Transverse colon (tissue), 4 donors: Measurements from ENCODE around the gene SOCS1. TPM values are rescaled to one million over a fixed set of nuclear protein-coding genes. Genes with fewer than 3 reads are reported as not detected.

Experiments
- DNase-seq: peaks from one replicate; pipeline ENCODE4 v3.0.0-alpha.2; 2019
- H3K27ac ChIP-seq, 4 donors: fragments of 200-600 bp; sonication (generic); 2 replicates each; pipeline ENCODE4 v1.5.1; 2016 to 2018; ENCODE audit warnings: inconsistent platforms in 4 of 4
- H3K27me3 ChIP-seq: fragments of 200-600 bp; sonication (generic); 2 replicates; pipeline ENCODE4 v1.5.1; 2017; ENCODE audit warnings: inconsistent platforms
- H3K36me3 ChIP-seq, 4 donors: fragments of 200-600 bp; sonication (generic); 2 replicates each; pipeline ENCODE4 v1.5.1; 2017 to 2019; ENCODE audit warnings: inconsistent platforms in 4 of 4
- H3K4me1 ChIP-seq, 4 donors: fragments of 200-600 bp; sonication (generic); 2 replicates each; pipeline ENCODE4 v1.5.1; 2017 to 2020; ENCODE audit warnings: inconsistent platforms in 4 of 4
- H3K4me3 ChIP-seq, 4 donors: fragments of 200-600 bp; sonication (generic); 1 replicate in 1 of 4; 2 replicates in 3 of 4; pipeline versions ENCODE4 v1.5.1 to v1.6.1; 2017 to 2019; ENCODE audit warnings: inconsistent platforms in 4 of 4
- H3K9me3 ChIP-seq, 2 donors: fragments of 200-600 bp; sonication (generic); 2 replicates each; pipeline ENCODE4 v1.5.1; 2017 to 2019; ENCODE audit warnings: inconsistent platforms in 2 of 2
- EP300 ChIP-seq: sonication (generic); formaldehyde crosslinking; IDR thresholded peaks from one replicate; pipeline ENCODE4 v1.6.1; 2017; ENCODE audit warnings: antibody characterized with exemption, low read depth
- POLR2A ChIP-seq: fragments of 450-650 bp; IDR thresholded peaks from one replicate; pipeline ENCODE4 v1.6.1; 2016; ENCODE audit warnings: antibody characterized with exemption, mild to moderate bottlenecking, moderate library complexity
- POLR2AphosphoS5 ChIP-seq, 3 donors: sonication (generic); formaldehyde crosslinking; IDR thresholded peaks; one replicate each; pipeline ENCODE4 v1.6.1; 2016; ENCODE audit warnings: antibody characterized with exemption in 3 of 3
- WGBS, 2 donors: methylation state at CpG; one replicate each; pipeline ENCODE4 v1.1.5; 2018; ENCODE audit warnings: low coverage in 1 of 2; 5-methylcytosine and 5-hydroxymethylcytosine counted together
- in situ Hi-C, 4 donors: fragments of 200-750 bp; cut with MboI; loops; one replicate each; pipeline versions ENCODE4 v1.15.0 to v1.15.1; 2017; ENCODE audit warnings: low sequenced_read_pairs in 3 of 4, low pct_ligation_motif_present in 1 of 4, low pct_unique_long_range_greater_than_20kb in 1 of 4
- intact Hi-C: fragments of 100-400 bp; cut with DNase I; formaldehyde crosslinking; loops from one replicate; pipeline ENCODE4 v1.15.1; 2023; ENCODE audit warnings: low total_unique reads
- total RNA-seq, 4 donors: library from RNA; depleted of rRNA; stranded (reverse); fragments of >200 nt; gene quantifications; one replicate each; pipeline ENCODE4 v1.1.0, GENCODE V29; 2016
- TF ChIP-seq, protein P1 (sequence below), 5 experiments: fragments of 200-600 bp in 3 of 5; fragments of 450-650 bp in 2 of 5; sonication (generic) in 3 of 5; IDR thresholded peaks; 1 replicate in 2 of 5; 2 replicates in 3 of 5; pipeline ENCODE4 v1.5.1; 2016 to 2017; ENCODE audit warnings: antibody characterized with exemption in 5 of 5, inconsistent platforms in 3 of 5, mild to moderate bottlenecking in 2 of 5, moderate library complexity in 1 of 5

SOCS1 gene
- total RNA-seq, 4 donors from 2014 or later = 2.2 to 17.6 (median 10.8) TPM

DNA sequence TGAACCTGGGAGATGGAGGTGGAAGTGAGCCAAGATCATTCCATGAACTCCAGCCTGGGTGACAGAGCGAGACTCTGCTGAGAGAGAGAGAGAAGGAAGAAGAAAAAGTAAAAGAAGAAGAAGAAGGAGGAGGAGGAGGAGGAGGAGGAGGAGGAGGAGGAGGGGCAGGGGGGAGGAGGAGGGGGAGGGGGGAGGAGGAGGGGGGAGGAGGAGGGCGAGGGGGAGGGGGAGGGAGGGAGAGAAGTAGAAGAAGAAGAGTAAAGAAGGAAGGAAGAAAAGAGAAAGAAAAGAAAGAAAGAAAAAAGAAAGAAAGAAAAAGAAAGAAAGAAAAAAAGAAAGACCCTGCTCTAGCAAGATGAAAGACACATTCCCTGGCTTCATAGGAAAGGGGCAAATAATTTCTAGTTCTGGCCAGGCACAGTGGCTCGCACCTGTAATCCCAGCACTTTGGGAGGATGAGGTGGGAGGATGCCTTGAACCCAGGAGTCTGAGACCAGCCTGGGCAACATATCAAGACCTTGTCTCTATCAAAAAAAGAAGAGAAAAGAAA, 23.6 kb downstream of the SOCS1 start:
- in situ Hi-C loops = no loop called here
- H3K27ac ChIP-seq = peak overlapping the region; percentile 50 to 59 (median 54)
- 90 to 97% methylated on average over 1 to 2 of the region's 3 CpGs for WGBS, 2 donors

DNA sequence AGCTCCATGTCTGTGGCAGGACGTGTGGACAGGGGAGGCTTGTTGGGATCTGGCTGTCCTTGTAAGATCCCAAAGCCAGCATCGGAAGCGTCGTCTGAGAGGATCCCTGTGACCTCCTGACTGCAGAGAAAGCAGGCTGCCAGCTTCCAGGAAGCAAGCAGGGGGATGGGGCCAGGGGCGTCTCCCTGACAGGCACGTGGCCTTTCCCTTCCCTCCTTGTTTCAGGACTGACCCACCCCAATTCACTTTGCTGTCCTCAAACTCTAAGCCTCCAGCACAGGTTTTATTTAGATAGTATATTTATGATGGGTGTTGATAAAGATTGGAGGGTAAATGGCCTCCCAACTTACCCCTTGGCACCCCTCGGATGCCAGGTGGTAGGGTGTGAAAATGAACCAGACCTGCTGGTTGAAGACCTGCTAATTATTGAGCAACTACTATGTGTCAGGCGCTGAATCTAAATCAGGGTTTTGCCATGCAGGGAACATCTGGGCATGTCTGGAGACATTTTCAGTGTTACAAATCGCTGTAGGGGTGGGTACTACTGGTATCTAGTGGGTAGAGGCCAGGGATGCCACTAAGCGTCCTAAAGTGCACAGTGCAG, 24.5 kb downstream of the SOCS1 start:
- in situ Hi-C loops (no loop called here), intact Hi-C loops (no loop called here)
- H3K4me3 ChIP-seq = no peak overlapping the region
- H3K27ac ChIP-seq = no peak overlapping the region
- peaks cover 0 to 11% (median 5%) of the 10 kb centered on the region in 4 donors for H3K4me1 ChIP-seq
- no peaks in the 10 kb centered on the region for H3K27me3 ChIP-seq
- H3K36me3 ChIP-seq = no peaks in the 10 kb centered on the region
- no peaks in the 10 kb centered on the region for H3K9me3 ChIP-seq
- 73 to 83% methylated on average over 2 to 10 of the region's 10 CpGs for WGBS, 2 donors
- TF ChIP-seq, protein P1, sequence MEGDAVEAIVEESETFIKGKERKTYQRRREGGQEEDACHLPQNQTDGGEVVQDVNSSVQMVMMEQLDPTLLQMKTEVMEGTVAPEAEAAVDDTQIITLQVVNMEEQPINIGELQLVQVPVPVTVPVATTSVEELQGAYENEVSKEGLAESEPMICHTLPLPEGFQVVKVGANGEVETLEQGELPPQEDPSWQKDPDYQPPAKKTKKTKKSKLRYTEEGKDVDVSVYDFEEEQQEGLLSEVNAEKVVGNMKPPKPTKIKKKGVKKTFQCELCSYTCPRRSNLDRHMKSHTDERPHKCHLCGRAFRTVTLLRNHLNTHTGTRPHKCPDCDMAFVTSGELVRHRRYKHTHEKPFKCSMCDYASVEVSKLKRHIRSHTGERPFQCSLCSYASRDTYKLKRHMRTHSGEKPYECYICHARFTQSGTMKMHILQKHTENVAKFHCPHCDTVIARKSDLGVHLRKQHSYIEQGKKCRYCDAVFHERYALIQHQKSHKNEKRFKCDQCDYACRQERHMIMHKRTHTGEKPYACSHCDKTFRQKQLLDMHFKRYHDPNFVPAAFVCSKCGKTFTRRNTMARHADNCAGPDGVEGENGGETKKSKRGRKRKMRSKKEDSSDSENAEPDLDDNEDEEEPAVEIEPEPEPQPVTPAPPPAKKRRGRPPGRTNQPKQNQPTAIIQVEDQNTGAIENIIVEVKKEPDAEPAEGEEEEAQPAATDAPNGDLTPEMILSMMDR (IDR thresholded peaks at IDR 0.05) = no peak
- TF ChIP-seq POLR2AphosphoS5 (IDR thresholded peaks at IDR 0.05) (no peak), EP300 (no peak), POLR2A (no peak)
- DNase-seq = no peak

More for the DNA sequence above, 23.6 kb downstream of the SOCS1 start:
- Histone ChIP-seq H3K9me3 (no peaks in the 10 kb centered on the region), H3K27me3 (no peaks in the 10 kb centered on the region), H3K4me1 (peaks cover 0 to 11% (median 5%) of the 10 kb centered on the region in 4 donors), H3K4me3 (no peak overlapping the region), H3K36me3 (no peaks in the 10 kb centered on the region)
- TF ChIP-seq POLR2A (no peak), POLR2AphosphoS5 (IDR thresholded peaks at IDR 0.05) (no peak), EP300 (no peak)
- TF ChIP-seq, protein P1 (IDR thresholded peaks at IDR 0.05) = no peak
- DNase-seq = no peak
- intact Hi-C loops = no loop called here

DNA sequence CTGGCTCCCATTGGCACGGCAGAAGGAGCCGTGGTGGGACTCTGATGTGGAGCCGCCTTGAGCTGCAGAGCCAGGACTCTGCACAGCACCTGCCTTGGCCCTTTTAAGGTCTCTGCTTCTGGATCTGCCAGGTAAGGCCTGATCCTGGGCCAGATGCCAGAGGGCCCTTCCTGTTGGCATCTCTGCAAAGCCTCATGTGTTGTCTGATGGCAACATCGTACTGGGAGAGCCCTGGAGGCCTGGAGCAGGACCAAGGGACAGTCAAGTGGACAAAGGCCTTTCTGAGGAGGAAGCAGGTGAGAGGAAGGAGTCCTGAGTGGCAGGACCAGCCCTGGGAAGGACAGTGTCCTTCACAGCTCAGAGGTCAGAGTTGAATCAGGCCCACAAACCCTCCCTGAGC, 26.1 kb downstream of the SOCS1 start:
- TF ChIP-seq POLR2A = no peak
- no peak for TF ChIP-seq EP300
- no peak for TF ChIP-seq POLR2AphosphoS5 (IDR thresholded peaks at IDR 0.05)
- TF ChIP-seq, protein P1 (IDR thresholded peaks at IDR 0.05) = no peak
- in situ Hi-C loops = no loop called here
- H3K27ac ChIP-seq = no peak overlapping the region

DNA sequence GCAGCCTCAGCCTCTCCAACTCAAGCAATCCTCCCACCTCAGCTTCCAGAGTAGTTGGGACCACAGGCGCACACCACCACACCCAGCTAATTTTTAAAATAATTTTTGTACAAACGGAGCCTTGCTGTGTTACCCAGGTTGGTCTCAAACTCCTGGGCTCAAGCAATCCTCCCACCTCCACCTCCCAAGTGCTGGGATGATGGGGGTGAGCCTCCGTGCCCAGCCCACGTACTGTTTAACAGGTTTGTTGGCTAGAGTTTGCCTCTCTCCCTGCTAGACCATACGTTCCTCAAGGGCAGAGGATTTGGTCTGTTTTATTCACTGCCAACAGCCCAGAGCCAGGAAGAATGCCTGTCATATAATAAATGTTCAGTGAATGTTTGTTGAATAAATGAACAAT, 26.6 kb downstream of the SOCS1 start:
- no peak for DNase-seq
- Histone ChIP-seq H3K36me3 (no peaks in the 10 kb centered on the region), H3K27ac (no peak overlapping the region), H3K4me1 (peaks cover 0 to 21% (median 2%) of the 10 kb centered on the region in 4 donors), H3K27me3 (no peaks in the 10 kb centered on the region), H3K4me3 (no peak overlapping the region), H3K9me3 (no peaks in the 10 kb centered on the region)
- TF ChIP-seq, protein P1 (IDR thresholded peaks at IDR 0.05) = no peak
- TF ChIP-seq EP300 = no peak
- no peak for TF ChIP-seq POLR2AphosphoS5 (IDR thresholded peaks at IDR 0.05)
- no peak for TF ChIP-seq POLR2A
- 65 to 88% methylated on average over 5 of the region's 5 CpGs for WGBS, 2 donors
- in situ Hi-C loops (no loop called here), intact Hi-C loops (no loop called here)

More for the DNA sequence above, 26.1 kb downstream of the SOCS1 start:
- no peaks in the 10 kb centered on the region for H3K27me3 ChIP-seq
- H3K36me3 ChIP-seq = no peaks in the 10 kb centered on the region
- WGBS, 2 donors = 40 to 64% methylated on average over 1 to 4 of the region's 4 CpGs
- H3K4me3 ChIP-seq = no peak overlapping the region
- peaks cover 0 to 16% (median 2%) of the 10 kb centered on the region in 4 donors for H3K4me1 ChIP-seq
- intact Hi-C loops = no loop called here
- no peaks in the 10 kb centered on the region for H3K9me3 ChIP-seq
- peak; percentile 43 for DNase-seq
